ENCODE measurements around the gene TMCC2. TPM values are rescaled to one million over a fixed set of nuclear protein-coding genes. Genes with fewer than 3 reads are reported as not detected.
A peak's percentile ranks its signal among the peaks of the same experiment; 100 is the strongest.

The TMCC2 gene
- total RNA-seq, 1 donor from 2014 or later: 7.1 TPM

GRCh38 chr1:205319081-205320018 is 91.6 kb downstream of the TMCC2 start:
- Mint-ChIP-seq H3K27ac (peak overlapping the region; percentile 96), H3K36me3 (peaks cover 31% of the 10 kb centered on the region), H3K4me1 (peaks cover 74% of the 10 kb centered on the region), H3K9me3 (peaks cover 2% of the 10 kb centered on the region), H3K4me3 (peak overlapping the region; percentile 99), H3K27me3 (ENCODE audit: insufficient read depth, low read depth) (peaks cover 8% of the 10 kb centered on the region)
- peak overlapping the region; percentile 15 for H3K9ac ChIP-seq
- no peak overlapping the region for H2AFZ ChIP-seq (replicated peaks)
- H3K27me3 ChIP-seq: no peaks in the 10 kb centered on the region
- H3K36me3 ChIP-seq: no peaks in the 10 kb centered on the region
- H3K27ac ChIP-seq: peak overlapping the region; percentile 21
- peaks cover 58% of the 10 kb centered on the region for H3K4me1 ChIP-seq
- no peaks in the 10 kb centered on the region for H3K9me3 ChIP-seq (ENCODE audit: low read depth)
- DNase-seq (ENCODE audit: low spot score): no peak
- H3K4me2 ChIP-seq: peak overlapping the region; percentile 99
- no peak for TF ChIP-seq CTCF (IDR thresholded peaks at IDR 0.05)
- no peak for TF ChIP-seq EZH2 (IDR thresholded peaks at IDR 0.05)
- TF ChIP-seq EZH2phosphoT487 (IDR thresholded peaks at IDR 0.05): no peak
- H3F3A ChIP-seq (ENCODE audit: low read depth): peaks cover 70% of the 10 kb centered on the region
- peak overlapping the region; percentile 86 for H3K4me3 ChIP-seq
- peaks cover 72% of the 10 kb centered on the region for H4K20me1 ChIP-seq (ENCODE audit: low read depth)
- peaks cover 80% of the 10 kb centered on the region for H3K79me2 ChIP-seq (ENCODE audit: low read depth)

- Mint-ChIP-seq H3K27ac (peak within 1 kb of the TSS; percentile 99), H3K4me3 (peak within 1 kb of the TSS; percentile 99), H3K27me3 (ENCODE audit: insufficient read depth, low read depth) (peaks cover 5% of the 10 kb centered on the region), H3K36me3 (peaks cover 29% of the 10 kb centered on the region), H3K4me1 (peaks cover 68% of the 10 kb centered on the region), H3K9me3 (peaks cover 2% of the 10 kb centered on the region)
- Histone ChIP-seq H3K27ac (peak within 1 kb of the TSS; percentile 66), H3K9me3 (ENCODE audit: low read depth) (no peaks in the 10 kb centered on the region), H3K9ac (peak within 1 kb of the TSS; percentile 73), H3K4me2 (peak within 1 kb of the TSS; percentile 99), H3K79me2 (ENCODE audit: low read depth) (peaks cover 60% of the 10 kb centered on the region), H3K27me3 (no peaks in the 10 kb centered on the region), H3K4me1 (peaks cover 48% of the 10 kb centered on the region), H3F3A (ENCODE audit: low read depth) (peaks cover 65% of the 10 kb centered on the region), H4K20me1 (ENCODE audit: low read depth) (peaks cover 52% of the 10 kb centered on the region), H3K36me3 (no peaks in the 10 kb centered on the region), H3K4me3 (peak within 1 kb of the TSS; percentile 86), H2AFZ (replicated peaks) (no peak within 1 kb of the TSS)
- TF ChIP-seq EZH2 (IDR thresholded peaks at IDR 0.05) (no peak), CTCF (IDR thresholded peaks at IDR 0.05) (peak; percentile 29)
- peak; percentile 99 for DNase-seq (ENCODE audit: low spot score)
These were observed 93.6 kb downstream of the TMCC2 start, which contains the start of gene NUAK2 for GRCh38 chr1:205321162-205321958. Gene NUAK2, minus strand, starts transcription at chr1:205321745. Its CDS starts 117 bp downstream, at chr1:205321628.

GRCh38 chr1:205321959-205322283 is 94.2 kb downstream of the TMCC2 start:
- Histone ChIP-seq H3F3A (ENCODE audit: low read depth) (peaks cover 59% of the 10 kb centered on the region), H3K9me3 (ENCODE audit: low read depth) (no peaks in the 10 kb centered on the region), H3K9ac (no peak overlapping the region), H2AFZ (replicated peaks) (no peak overlapping the region), H3K4me2 (no peak overlapping the region), H3K36me3 (no peaks in the 10 kb centered on the region), H4K20me1 (ENCODE audit: low read depth) (peaks cover 46% of the 10 kb centered on the region), H3K27me3 (no peaks in the 10 kb centered on the region), H3K4me3 (no peak overlapping the region), H3K27ac (no peak overlapping the region), H3K4me1 (peaks cover 42% of the 10 kb centered on the region), H3K79me2 (ENCODE audit: low read depth) (peaks cover 54% of the 10 kb centered on the region)
- no peak for DNase-seq (ENCODE audit: low spot score)
- TF ChIP-seq EZH2 (IDR thresholded peaks at IDR 0.05) (no peak), CTCF (IDR thresholded peaks at IDR 0.05) (no peak)
- Mint-ChIP-seq H3K4me3 (peak overlapping the region; percentile 99), H3K27ac (peak overlapping the region; percentile 82), H3K36me3 (peaks cover 26% of the 10 kb centered on the region), H3K27me3 (ENCODE audit: insufficient read depth, low read depth) (peaks cover 5% of the 10 kb centered on the region), H3K9me3 (peaks cover 2% of the 10 kb centered on the region), H3K4me1 (peaks cover 62% of the 10 kb centered on the region)

Other genes starting within 250 kb of the TMCC2 start
- 8.4 and 12.8 TPM in 2 replicates for gene CNTN2, start 184.7 kb upstream of the TMCC2 start, total RNA-seq (ENCODE audit: low replicate concordance)
- 2.1 and 3.3 TPM in 2 replicates for gene TMEM81, start 143.5 kb upstream of the TMCC2 start, total RNA-seq (ENCODE audit: low replicate concordance)
- 21.9 and 30.1 TPM in 2 replicates for gene RBBP5, start 106.0 kb upstream of the TMCC2 start, total RNA-seq (ENCODE audit: low replicate concordance)
- 12.1 and 13.0 TPM in 2 replicates for gene DSTYK, start 16.2 kb upstream of the TMCC2 start, total RNA-seq (ENCODE audit: low replicate concordance)
- 29.4 and 56.2 TPM in 2 replicates for gene NUAK2, start 93.8 kb downstream of the TMCC2 start, total RNA-seq (ENCODE audit: low replicate concordance)
- gene KLHDC8A, start 129.0 kb downstream of the TMCC2 start, total RNA-seq (ENCODE audit: low replicate concordance): 9.7 and 20.2 TPM in 2 replicates
- 15.0 and 79.0 TPM in 2 replicates for gene LEMD1, start 194.1 kb downstream of the TMCC2 start, total RNA-seq (ENCODE audit: low replicate concordance)
- 13.9 and 25.7 TPM in 2 replicates for gene BLACAT1, start 228.1 kb downstream of the TMCC2 start, total RNA-seq (ENCODE audit: low replicate concordance)

Measured in neural progenitor cell (in vitro differentiated cells).